Peyer's patch (tissue), 4 donors: Measurements from ENCODE around the gene ARHGAP15. TPM values are rescaled to one million over a fixed set of nuclear protein-coding genes. Genes with fewer than 3 reads are reported as not detected.

ENCODE experiments used
- DNase-seq, 3 donors: peaks; one replicate each; pipeline ENCODE4 v3.0.0-alpha.2; 2017 to 2019
- H3K27ac ChIP-seq, 4 donors: fragments of 200-600 bp; sonication (generic); one replicate each; pipeline ENCODE4 v1.5.1; 2016 to 2019
- H3K27me3 ChIP-seq, 2 donors: fragments of 200-600 bp; sonication (generic); one replicate each; pipeline ENCODE4 v1.5.1; 2019
- H3K36me3 ChIP-seq, 3 donors: fragments of 200-600 bp; sonication (generic); one replicate each; pipeline ENCODE4 v1.5.1; 2016 to 2019
- H3K4me1 ChIP-seq, 4 donors: fragments of 200-600 bp; sonication (generic); one replicate each; pipeline ENCODE4 v1.5.1; 2016 to 2019
- H3K4me3 ChIP-seq, 4 donors: fragments of 200-600 bp; sonication (generic); 1 replicate in 3 of 4; 2 replicates in 1 of 4; pipeline ENCODE4 v1.5.1; 2016 to 2019; ENCODE audit warnings: mild to moderate bottlenecking in 1 of 4
- H3K9me3 ChIP-seq, 4 donors: fragments of 200-600 bp; sonication (generic); one replicate each; pipeline ENCODE4 v1.5.1; 2016 to 2019; ENCODE audit warnings: mild to moderate bottlenecking in 1 of 4
- CTCF ChIP-seq, 6 experiments: fragments of 450-650 bp in 4 of 6; fragments of 200-600 bp in 2 of 6; sonication (generic) in 1 of 6; IDR thresholded peaks; one replicate each; pipeline ENCODE4 v1.5.1; 2017 to 2019; ENCODE audit warnings: antibody characterized with exemption in 6 of 6, mild to moderate bottlenecking in 3 of 6, moderate library complexity in 1 of 6
- POLR2A ChIP-seq, 2 donors: fragments of 450-650 bp; IDR thresholded peaks; one replicate each; pipeline ENCODE4 v1.5.1; 2017; ENCODE audit warnings: antibody characterized with exemption in 2 of 2, mild to moderate bottlenecking in 2 of 2, moderate library complexity in 2 of 2
- total RNA-seq, 4 donors: library from RNA; depleted of rRNA; stranded (reverse); fragments of >200 nt; gene quantifications; one replicate each; pipeline ENCODE4 v1.1.0, GENCODE V29; 2016

Gene ARHGAP15
- total RNA-seq, 4 donors from 2014 or later, result 6.7 to 203 (median 12.5) TPM

GRCh38 chr2:143682436-143683055, 553.3 kb downstream of the ARHGAP15 start:
- TF ChIP-seq POLR2A (IDR thresholded peaks at IDR 0.05) (no peak), CTCF (IDR thresholded peaks at IDR 0.05) (no peak)
- Histone ChIP-seq H3K27me3 (no peaks in the 10 kb centered on the region), H3K9me3 (no peaks in the 10 kb centered on the region), H3K27ac (no peak overlapping the region), H3K4me3 (no peak overlapping the region), H3K4me1 (no peaks in the 10 kb centered on the region), H3K36me3 (no peaks in the 10 kb centered on the region)
- DNase-seq, result no peak

- no peak for TF ChIP-seq POLR2A (IDR thresholded peaks at IDR 0.05)
- TF ChIP-seq CTCF (IDR thresholded peaks at IDR 0.05), result no peak
- Histone ChIP-seq H3K4me1 (no peaks in the 10 kb centered on the region), H3K9me3 (no peaks in the 10 kb centered on the region), H3K36me3 (no peaks in the 10 kb centered on the region), H3K27ac (no peak overlapping the region), H3K4me3 (no peak overlapping the region), H3K27me3 (no peaks in the 10 kb centered on the region)
- DNase-seq, result no peak
Measured at GRCh38 chr2:143683977-143684376, 554.8 kb downstream of the ARHGAP15 start.

GRCh38 chr2:143684551-143685320, 555.5 kb downstream of the ARHGAP15 start:
- H3K4me3 ChIP-seq, result no peak overlapping the region
- no peak for TF ChIP-seq POLR2A (IDR thresholded peaks at IDR 0.05)
- TF ChIP-seq CTCF (IDR thresholded peaks at IDR 0.05), result no peak
- H3K27me3 ChIP-seq, result no peaks in the 10 kb centered on the region
- no peak for DNase-seq
- no peaks in the 10 kb centered on the region for H3K4me1 ChIP-seq
- H3K27ac ChIP-seq, result peak overlapping the region in 1 of 4 donors; percentile 26
- no peaks in the 10 kb centered on the region for H3K9me3 ChIP-seq
- no peaks in the 10 kb centered on the region for H3K36me3 ChIP-seq

- no peaks in the 10 kb centered on the region for H3K4me1 ChIP-seq
- DNase-seq, result no peak
- no peaks in the 10 kb centered on the region for H3K9me3 ChIP-seq
- H3K4me3 ChIP-seq, result no peak overlapping the region
- peak overlapping the region in 1 of 4 donors; percentile 26 for H3K27ac ChIP-seq
- no peaks in the 10 kb centered on the region for H3K27me3 ChIP-seq
- no peaks in the 10 kb centered on the region for H3K36me3 ChIP-seq
- no peak for TF ChIP-seq POLR2A (IDR thresholded peaks at IDR 0.05)
- TF ChIP-seq CTCF (IDR thresholded peaks at IDR 0.05), result no peak
Measured at GRCh38 chr2:143685421-143686078, 556.3 kb downstream of the ARHGAP15 start.

- Histone ChIP-seq H3K27ac (no peak overlapping the region), H3K4me1 (no peaks in the 10 kb centered on the region), H3K4me3 (no peak overlapping the region), H3K36me3 (no peaks in the 10 kb centered on the region), H3K27me3 (no peaks in the 10 kb centered on the region), H3K9me3 (no peaks in the 10 kb centered on the region)
- peak in 5 of 6 experiments; percentile 34 to 46 (median 41) for TF ChIP-seq CTCF (IDR thresholded peaks at IDR 0.05)
- no peak for TF ChIP-seq POLR2A (IDR thresholded peaks at IDR 0.05)
- DNase-seq, result no peak
Measured at GRCh38 chr2:143686585-143687164, 557.5 kb downstream of the ARHGAP15 start.
